HG03521 (cell line): ENCODE data around the gene OR2AT4.
"Not testable (repeated sequence)": the region's sequence is repeated elsewhere in the genome, so short reads cannot be mapped to it uniquely, and the experiment has no call there.

Source experiments
- ATAC-seq: cut with Tn5 transposase; IDR thresholded peaks from one replicate; pipeline ENCODE4 v1.9.1; 2021; ENCODE audit warnings: mild to moderate bottlenecking, moderate library complexity; ENCODE audit not compliant: unreplicated experiment

Gene OR2AT4

DNA sequence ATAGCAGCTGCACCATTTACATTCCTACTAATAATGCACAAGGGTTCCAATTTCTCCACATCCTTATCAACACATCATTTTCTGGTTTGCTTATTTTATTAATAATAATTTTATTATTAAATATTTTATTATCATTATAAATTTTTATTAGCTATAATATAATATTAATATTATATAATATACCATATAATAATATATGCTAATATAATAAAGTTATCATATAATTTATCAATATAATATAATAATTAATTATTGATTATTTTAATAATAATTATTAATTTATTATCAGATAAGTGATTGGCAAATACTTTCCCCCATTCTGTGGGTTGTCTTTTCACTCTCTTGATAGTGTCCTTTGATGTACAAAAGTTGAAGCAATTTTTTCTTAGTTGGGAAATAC, 27.7 kb downstream of the OR2AT4 start:
- no peak for ATAC-seq

DNA sequence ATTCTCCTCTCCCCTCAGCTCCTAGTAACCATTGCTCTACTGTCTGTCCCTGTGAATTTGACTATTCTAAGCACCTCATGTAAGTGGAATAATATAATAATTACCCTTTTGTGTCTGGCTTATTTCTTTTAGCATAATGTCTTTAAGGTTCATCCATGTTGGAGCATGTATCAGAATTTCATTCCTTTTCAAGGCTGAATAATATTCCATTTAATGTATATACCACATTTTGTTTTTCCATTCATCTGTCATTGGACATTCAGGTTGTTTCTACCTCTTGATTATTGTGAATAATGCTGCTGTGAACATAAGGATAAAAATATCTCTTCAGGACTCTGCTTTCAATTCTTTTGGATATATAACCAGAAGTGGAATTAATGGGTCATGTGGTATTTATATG, 28.1 kb downstream of the OR2AT4 start:
- ATAC-seq: no peak

DNA sequence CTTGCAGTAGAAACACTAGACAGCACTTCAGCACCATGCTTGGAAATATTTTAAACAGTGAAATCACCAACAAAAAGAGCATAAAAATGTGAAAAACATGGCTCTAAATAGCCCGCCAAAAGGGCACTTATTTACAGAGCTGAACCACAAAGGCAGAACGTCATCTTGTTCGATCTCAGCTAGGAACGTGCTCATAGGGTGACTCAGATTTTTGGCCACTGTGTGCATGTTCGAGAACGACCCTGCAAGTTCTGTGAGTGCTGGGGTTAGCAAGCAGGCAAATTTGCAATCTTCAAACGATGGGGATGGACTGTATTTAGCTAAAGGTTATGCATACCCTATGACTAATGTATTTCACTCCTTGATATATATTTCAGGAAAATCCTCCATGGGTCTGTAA, 30.6 kb downstream of the OR2AT4 start:
- no peak for ATAC-seq

DNA sequence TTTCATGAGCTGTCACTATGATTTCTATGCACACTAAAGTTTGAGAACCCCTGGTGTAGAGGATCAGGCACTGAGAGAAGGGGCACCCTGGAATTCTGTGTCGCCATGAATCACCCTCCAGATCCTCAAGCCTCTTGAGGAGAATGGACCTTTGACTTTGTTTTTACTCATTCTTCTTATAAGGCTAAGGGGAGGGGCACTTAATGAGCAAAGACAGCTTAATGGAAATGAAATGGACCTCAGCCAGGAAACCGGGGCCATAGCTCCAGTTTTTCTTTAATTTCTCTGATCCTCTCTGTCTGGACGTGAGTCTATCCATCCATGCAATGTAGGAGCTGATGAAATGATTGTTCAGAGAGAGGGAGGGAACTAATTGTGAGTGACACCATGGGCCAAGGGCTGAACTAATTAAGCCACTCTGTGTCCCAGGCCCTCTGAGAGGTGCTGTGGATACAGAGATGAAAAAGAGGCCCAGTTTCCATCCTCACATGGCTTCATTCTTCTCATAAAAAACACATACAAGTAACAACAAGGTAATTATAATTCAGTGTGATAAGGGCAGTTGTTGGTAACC, 32.8 kb downstream of the OR2AT4 start:
- no peak for ATAC-seq

DNA sequence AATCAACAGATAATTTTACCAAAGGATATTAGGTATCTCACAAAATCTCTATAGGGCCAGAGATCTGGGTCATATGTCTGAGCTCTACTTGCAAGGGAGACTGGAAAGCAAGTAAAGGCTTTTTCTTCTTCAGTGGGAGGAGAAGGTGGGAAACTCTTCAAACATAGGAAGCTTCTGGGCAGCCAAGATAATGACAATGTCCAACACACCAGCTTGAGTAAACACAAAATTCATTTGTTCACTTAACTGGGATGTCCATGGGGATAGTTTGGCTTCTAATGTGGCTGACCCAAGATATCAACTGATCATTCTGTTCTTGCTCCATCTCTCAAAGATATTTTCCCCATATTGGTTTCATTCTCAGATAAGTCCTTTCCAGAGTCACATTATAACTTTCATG, 37.4 kb downstream of the OR2AT4 start:
- ATAC-seq: no peak

DNA sequence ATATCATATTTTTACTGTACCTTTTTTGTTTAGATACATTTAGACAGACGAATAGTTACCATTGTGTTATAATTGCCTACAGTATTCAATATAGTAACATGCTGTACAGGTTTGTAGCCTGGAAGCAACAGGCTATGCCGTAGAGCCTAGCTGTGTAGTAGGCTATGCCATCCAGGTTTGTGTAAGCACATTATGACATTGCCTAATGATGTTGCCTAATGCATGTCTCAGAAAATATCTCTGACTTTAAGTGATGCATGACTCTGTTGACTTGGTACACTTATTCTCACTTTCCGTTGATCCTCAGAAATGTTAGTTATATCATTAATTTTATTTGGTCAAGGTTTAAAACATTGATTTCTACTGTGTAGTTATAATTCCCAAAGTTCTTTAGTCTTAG, 39.9 kb downstream of the OR2AT4 start:
- ATAC-seq: no peak

DNA sequence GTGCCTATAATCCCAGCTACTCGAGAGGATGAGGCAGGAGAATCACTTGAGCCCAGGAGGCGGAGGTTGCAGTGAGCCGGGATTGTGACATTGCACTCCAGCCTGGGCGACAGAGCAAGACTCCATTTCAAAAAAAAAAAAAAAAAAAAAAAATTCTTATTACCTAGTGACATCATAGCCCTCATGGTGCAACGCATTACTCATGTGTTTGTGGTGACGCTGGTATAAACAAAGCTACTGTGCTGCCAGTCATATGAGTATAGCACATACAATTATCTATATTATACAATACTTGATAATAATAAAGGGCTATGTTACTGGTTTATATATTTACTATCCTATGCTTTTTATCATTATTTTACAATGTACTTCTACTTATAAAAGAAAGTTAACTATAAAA, 41.2 kb downstream of the OR2AT4 start:
- no peak for ATAC-seq

DNA sequence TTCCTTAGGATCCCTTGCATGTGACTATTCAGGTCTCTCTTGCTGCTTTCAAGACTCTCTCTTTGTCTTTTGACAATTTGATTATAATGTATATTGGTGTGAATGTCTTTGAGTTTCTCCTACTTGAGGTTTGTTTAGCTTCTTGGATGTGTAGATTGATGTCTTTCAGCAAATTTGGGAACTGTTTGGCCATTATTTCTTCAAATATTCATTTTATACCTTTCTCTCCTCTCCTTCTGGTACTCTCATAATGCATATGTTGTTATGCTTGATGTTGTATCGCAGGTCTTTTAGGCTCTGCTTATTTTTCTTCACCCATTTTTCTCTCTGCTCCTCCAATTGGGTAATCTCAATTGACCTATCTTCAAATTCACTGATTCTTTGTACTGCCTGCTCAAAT, 44.2 kb downstream of the OR2AT4 start:
- ATAC-seq: no peak

DNA sequence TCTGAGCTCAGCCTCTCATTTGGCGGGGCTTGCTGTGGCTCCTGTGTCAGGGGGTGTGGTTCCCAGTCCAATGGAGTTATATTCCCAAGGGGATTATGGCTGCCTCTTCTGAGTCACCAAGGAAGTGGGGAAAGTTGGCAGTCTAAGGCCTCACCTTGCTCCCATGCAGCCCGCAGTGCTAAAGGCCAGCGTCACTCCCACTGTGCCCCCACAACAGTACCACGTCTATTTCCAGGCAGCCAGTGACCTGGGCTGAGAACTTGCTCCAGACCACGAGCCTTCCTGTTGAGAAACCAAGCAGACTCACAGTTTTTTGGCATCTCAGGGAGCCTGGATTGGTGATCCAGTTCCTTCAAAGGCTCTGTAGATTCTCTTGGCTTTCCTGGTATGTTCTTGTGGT, 45.6 kb downstream of the OR2AT4 start:
- ATAC-seq: no peak

DNA sequence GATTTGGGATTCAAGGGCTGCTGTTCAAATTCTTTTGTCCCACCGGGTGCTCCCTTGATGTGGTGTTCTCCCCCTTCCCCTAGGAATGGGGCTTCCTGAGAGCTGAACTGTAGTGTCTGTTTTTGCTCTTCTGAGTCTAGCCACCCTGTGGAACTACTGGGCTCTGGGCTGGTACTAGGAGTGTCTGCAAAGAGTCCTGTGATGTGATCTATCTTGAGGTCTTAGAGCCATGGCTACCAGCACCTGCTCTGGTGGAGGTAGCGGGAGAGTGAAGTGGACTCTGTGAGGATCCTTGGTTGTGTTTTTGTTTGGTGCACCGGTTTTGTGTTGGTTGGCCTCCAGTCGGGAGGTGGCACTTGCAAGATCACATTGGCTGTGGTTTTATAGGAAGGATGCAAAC, 46.2 kb downstream of the OR2AT4 start:
- no peak for ATAC-seq

DNA sequence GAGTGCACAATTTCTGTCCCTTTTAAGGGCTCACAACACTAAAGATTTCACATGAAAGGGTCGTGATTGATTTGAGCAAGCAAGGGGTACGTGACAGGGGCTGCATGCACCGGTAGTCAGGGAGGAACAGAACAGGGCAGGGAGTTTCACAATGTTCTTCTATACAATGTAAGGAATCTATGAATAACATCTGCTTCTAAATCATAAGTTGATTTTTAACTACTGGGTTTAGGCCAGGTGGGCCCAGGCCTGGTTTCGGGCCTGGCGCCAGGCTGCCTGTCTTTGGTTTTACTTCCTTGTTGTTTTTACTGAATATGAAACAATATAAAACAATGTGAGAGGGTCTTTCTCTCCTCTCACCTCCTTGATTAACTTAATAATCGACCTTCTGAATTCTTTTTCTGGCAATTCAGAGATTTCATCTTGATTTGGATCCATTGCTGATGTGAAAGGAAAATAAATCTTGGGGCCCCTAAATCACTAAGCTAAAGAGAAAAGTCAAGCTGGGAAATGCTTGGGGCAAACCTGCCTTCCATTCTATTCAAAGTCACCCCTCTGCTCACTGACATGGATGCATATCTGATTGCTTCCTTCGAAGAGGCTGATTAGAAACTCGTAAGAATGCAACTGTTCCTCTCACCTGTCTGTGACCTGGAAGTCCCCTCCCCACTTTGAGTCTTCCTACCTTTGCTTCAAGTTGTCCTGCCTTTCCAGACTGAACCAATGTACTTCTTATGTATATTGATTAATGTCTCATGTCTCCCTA, 47.0 kb downstream of the OR2AT4 start:
- not testable (repeated sequence) for ATAC-seq

DNA sequence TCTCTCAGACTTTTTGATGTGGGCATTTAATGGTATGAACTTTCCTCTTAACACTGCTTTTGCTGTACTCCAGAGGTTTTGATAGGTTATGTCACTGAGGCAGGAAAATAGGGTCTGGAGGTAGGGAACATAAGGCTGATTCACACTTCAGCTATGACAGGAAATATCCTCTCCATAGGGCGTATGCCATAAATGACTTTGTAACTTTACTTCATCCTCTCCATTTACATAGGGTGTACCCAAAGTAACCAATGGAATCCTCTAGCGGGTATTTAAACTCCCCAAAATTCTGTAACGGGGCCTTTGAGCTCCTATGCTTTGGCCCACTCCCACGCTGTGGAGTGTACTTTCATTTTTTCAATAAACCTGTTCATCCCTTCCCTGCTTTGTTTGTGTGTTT, 49.5 kb downstream of the OR2AT4 start:
- no peak for ATAC-seq

DNA sequence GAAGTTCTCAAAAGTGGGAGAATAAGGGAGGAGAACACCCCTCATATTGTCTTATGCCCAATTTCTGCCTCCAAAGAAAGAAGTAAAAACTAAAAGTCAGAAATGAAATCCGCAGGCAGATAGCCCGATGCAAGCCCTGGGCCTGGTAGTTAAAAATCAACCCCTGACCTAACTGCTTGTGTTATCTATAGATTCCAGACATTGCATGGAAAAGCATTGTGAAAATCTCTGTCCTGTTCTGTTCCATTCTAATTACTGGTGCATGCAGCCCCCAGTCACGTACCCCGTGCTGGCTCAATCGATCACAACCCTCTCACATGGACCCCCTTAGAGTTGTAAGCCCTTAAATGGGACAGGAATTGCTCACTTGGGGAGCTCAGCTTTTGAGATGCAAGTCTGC, 50.0 kb downstream of the OR2AT4 start:
- ATAC-seq: not testable (repeated sequence)

DNA sequence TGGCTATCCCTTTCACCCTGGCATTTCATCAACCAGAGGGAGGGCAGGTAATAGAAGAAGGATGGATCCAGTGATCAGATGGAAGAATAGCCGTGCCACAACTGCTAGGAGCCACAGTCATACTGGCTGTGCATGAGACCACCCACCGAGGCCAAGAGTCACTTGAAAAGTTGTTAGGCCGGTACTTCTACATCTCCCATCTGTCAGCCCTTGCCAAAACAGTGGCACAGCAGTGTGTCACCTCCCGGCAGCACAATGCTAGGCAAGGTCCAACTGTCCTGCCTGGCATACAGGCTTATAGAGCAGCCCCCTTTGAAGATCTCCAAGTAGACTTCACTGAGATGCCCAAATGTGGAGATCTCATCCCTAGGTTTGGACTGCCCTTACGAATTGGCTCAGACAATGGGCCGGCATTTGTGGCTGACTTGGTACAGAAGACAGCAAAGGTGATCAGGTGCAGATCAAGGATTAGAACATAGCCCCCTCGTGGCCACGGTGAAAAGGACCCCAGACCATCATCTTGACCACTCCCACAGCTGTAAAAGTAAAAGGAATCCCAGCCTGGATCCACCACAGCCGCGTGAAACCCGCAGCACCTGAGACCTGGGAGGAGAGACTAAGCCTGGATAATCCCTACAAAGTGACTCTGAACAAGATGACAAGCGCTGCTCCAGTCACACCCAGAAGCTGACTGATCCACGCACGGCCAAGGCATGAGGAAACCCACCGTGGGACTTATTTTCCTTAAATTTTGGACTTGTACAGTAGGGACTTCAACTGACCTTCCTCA, 52.1 kb downstream of the OR2AT4 start:
- not testable (repeated sequence) for ATAC-seq

DNA sequence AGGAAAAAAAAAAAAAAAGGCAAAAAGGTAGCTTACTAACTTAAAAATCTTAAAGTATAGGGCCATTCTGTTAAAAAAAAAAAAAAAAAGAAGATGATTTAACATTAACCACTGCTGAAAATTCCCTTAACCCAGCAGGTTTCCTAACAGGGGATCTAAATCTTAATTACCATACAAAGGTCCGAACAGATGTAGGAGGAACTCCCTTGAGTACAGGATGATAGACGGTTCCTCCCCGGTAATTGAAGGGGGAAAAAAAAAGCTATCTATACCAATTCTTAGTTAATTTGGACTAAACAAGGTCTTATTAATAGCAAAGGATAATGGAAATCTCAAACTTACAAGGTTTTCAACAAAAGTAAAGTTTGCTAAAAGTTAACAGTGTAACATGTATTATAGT, 54.9 kb downstream of the OR2AT4 start:
- ATAC-seq: not testable (repeated sequence)

DNA sequence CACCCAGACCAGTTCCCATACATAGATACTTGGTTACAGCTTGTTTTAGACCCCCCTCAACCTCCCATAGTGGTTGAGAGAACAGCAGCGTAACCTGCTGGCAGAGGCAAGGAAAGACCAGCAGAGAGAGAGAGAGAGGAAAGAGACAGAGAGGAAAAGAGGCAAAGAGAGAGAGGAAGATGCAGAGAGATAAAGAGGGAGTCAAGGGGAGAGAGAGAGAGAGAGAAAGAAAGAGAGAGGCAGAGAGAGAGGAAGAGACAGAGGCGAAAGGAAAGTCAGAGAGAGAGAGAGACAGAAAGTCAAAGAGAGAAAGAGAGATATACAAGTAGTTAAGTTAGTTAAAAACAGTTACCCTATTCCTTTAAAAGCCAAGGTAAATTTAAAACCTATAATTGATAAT, 55.4 kb downstream of the OR2AT4 start:
- ATAC-seq: no peak

DNA sequence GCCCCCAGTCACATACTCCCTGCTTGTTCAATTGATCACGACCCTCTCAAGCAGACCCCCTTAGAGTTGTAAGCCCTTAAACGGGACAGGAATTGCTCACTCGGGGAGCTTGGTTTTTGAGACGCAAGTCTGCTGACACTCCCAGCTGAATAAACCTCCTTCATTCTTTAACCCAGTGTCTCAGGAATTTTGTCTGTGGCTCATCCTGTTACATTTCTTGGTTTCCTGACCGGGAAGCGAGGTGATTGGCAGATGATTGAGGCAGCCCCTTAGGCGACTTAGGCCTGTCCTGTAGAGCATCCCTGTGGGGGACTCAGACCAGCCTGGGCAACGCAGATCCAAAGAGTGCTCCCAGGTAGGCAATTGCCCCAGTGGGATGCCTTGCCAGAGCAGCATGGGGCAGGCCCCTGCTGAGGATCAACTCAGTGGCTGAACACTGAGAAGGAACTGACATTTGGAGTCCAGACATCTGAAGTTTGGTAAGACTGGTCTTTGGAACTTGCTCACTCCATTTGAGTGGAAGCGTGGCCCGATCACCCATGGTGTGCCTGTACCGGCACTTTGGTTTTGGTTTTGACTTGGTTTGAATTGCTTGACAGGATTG, 56.4 kb downstream of the OR2AT4 start:
- ATAC-seq: no peak

DNA sequence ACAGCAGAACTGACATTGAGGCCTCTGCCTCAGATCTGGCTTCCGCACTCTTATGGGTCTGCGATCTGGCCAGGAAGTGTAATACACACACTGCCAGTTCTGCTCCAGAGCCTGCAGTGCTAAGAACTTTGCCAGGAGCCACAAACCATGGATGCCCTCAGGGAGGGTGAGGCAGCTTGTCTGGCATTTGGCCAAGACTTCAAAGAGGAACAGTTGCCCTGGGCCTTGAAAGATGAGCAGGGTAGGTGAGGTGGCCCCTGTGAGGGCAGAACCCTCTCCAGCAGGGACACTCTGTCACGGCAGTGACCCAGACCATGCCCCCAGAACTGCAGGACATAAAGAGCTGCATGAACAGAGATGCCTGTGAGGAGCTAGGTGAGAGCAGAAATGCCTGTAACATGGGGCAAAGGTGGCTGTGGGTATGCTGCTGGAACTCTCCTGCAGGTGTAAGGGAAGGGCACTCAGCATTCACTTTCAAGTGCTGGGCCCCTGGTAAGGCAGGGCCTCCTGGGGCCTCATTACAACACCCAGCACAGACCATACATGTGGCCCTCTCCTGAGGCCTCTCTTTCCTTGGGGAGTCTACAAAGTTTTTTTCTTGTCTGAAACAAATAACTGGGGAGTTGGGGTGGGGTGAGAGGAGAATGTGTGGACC, 60.6 kb downstream of the OR2AT4 start:
- no peak for ATAC-seq

DNA sequence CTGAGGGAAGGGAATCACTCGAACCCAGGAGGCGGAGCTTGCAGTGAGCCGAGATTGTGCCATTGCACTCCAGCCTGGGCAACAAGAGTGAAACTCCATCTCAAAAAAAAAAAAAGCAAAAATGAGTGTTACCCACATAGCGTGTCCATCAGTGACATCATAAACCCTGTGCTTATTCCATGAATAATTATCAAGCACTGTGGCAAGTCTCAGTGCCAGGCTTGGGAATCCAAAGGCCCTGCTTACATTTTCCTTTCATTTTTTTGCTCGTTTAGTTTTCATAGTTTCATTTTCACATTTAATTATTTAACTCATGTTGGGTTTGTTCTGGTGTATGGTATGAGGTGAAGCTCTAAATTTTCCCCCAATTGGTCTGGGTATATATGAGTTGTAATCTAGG, 61.4 kb downstream of the OR2AT4 start:
- no peak for ATAC-seq

DNA sequence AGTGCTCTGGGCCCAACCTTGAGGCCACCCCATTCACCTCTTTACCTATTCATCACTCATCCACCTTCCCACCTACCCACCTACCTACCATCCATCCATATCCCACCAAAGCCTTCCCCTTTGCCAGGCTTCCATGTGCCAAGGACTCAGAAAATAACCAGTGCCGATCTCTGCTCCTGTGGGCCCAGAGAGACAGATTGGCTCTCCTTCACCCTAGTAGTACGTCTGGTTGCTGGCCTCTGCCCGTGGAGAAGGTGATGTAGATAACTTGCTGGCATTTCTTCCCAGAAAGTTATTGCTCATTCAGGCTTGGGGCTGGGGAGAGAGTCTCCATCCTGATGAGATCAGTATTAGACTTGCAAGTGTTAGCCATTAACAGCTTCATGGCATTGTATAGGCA, 62.8 kb downstream of the OR2AT4 start:
- ATAC-seq: no peak

DNA sequence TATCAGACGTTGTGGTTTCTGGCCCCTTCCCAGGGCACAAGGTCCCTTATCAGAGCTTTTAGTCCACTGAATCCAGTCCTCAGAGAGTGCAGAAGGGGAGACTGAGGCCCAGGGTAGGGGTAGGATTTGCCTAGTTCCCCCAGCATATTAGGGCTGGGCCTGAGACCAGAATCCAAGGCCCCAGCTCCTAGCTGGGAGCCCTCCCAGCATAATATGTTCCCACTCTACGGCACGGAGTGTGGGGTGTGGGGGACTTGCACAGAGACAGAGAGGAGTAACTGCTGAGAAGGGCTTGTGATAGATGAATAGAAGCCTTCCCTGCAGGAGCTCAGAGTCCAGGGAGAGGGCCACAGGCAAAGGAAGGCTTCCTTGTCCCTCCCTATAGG, 64.1 kb downstream of the OR2AT4 start:
- no peak for ATAC-seq
